Stimulated activated CD4-positive, alpha-beta T cell treated with anti-CD3 and anti-CD28 coated beads, Interleukin-15, amount 100 ng/mL, for 24 hours (primary cell): ENCODE results near the gene RBM19.
A peak's percentile ranks its signal among the peaks of the same experiment; 100 is the strongest.

Experiments used
- DNase-seq: peaks from one replicate; pipeline ENCODE4 v3.0.0-alpha.2; 2020

The RBM19 gene

DNA sequence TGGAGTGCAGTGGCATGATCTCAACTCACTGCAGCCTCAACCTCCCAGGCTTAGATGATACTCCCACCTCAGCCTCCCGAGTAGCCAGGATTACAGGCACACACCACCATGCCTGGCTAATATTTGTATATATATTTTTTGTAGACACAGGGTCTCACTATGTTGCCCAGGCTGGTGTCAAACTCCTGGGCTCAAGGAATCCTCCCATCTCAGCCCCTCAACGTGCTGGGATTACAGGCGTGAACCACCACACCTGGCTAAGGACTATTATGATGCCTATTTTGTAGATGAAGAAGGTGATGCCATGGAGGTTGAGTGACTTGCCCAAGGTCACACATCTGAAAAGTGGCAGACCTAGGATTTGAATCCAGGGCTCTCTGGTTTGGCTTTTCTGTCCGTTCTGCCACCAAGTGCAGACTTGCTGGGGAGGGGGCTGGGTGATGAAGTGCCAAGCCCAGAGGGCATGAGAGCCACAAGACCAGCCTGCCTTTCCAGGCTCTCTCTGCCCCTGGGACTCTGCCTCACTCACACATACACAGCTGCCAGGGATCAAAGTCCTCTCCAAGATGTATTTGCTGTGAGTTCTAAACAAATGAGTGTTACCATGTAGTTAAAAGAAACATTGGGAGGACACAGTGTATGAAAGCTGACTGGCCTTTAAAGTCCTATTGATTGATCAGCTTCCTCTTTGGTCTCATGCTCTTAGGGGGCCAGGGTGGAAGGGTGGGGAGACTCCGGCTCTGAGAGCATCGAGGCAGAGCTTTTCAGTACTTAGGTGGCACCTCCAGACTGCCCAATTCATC is 21.3 kb upstream of the RBM19 start:
- DNase-seq, result no peak

DNA sequence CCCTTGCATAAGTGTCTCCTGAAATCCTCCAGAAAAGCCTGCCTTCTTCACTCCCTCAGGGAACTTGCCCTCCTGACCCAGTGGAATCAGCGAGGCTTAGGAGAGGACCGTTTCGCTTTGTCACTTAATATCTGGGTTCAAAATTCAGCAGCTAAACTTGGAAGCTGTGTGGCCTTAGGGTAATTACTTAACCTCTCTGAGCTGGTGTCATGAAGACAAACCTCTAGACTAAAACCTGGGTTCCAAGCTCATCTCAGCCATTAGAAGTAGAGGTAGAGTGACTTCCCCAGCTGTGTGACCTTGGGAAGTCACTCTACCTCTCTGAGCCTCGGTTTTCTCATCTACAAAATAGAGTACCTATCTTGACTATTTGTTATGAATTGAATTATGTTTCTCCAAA is 18.3 kb upstream of the RBM19 start:
- no peak for DNase-seq

DNA sequence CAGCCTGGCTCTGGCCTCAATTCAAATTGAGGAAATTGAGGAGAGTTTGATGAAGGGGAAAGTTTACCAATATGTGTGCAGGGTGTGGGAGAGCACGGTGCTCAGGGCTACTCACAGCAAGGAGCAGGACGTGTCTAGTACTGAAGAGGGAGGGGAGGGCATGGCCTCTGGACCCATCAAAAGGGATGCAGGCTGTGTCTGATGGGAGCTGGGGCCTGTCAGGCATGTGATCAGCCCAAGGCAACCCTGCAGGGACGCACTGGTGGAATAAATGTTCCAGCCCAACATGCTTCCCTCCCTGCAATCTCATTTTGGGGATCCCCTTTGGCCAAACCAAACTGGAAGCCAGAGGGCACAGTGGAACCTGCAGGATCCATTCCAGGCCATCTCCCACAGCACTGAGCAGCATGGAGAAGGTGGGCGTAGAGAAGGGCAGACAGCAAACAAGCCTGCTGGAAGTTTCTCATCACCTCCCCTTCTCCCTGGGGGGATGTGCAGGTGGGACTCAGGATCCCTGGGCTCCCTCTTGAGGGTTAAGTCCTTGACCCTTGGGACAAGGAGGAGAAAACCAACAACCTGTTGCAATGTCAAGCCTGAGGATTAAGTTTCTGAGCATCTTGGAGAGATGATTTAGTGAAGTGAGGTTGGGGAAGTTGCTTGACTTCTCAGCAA is 17.8 kb upstream of the RBM19 start:
- DNase-seq, result no peak

DNA sequence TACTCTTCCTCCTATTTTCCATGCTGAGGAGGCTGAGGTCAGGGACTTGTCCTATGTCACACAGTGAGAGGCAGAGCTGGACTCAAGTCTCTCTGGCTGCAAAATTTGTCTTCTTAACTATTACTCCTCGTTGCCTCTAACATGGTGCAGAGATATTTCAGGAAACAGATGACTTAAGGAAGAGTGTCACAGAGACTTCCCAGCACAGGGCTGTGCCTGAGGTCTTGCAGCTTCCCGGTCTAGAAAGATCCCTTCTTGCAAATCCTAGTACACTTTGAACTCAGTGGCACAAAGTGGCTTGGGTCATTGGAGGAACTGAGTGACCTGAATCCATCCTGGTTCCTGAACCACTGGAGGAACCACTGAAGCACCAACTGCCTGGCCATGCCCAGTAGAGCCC is 17.1 kb upstream of the RBM19 start:
- no peak for DNase-seq

DNA sequence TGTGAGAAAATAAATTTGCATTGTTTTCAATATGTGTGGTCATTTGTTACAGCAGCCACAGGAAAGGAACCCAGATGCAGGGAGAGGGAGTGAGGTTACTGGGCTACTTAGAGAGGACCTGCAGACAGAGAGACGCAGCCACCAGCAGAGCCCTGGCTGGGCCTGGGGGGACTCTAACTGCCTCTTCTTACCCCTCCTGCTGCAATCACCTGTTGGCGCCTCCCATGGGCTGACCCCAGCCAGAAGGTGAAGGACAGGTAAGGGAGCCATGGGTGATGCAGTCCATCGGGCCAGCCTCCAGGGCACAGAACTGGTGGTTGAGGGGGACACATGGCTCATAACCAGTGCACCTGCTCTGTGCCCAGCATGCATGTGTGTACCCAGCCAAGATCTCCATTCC is 15.8 kb upstream of the RBM19 start:
- no peak for DNase-seq

DNA sequence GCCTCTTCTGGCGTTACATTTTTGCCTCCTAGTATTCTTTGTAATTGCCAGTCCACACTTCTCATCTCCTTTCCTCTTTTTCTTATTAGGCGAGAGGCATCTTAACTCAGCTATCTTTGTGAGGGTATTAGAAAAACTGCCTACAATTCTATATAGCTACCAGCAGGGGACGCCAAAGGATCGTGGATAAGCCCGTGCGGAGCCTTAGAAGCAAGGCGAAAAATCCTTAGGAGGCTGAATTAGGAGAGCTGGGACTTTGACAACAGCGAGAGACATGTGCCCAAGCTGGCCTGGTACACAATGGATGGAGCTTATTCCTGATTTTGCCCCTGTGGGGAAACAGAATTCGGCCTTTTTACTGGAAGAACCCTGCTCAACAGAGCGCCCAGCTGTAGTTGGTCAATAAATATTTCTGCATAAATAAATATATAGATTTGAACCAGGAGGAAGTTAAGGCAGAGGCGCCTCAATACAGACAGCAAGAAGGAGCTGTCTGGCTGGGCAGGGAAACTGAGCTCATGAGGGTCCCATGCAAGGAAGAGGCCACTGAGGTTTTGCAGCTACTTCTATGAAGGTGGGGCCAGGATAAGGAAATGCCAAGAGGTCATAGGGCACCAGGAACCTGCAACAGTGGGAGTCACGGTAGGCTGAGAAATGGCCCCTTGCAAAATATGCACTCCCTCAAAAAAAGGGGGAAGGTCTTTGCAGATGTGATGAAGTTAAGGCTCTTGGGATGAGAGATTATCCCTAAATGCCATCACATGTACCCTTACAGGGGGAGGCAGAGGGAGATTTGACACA is 14.6 kb upstream of the RBM19 start:
- DNase-seq, result peak; percentile 35

DNA sequence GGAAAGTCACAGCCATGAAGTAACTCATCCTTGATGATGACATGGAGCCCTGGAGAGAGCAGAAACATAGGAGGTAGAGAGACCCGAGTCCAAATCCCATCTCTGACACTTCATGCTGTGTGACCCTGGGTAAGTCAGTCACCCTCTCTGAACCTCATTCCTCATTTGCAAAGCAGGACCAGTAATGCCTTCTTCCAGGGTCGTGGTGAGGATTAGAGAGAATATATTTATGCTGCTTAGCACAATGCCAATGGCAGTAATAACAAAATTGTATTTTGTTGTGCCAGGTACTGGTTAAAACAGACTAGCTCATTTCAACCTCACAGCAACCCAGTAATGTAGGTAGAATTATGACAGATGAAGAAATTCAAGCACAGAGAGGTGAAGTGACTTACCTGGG is 13.9 kb upstream of the RBM19 start:
- DNase-seq, result no peak

DNA sequence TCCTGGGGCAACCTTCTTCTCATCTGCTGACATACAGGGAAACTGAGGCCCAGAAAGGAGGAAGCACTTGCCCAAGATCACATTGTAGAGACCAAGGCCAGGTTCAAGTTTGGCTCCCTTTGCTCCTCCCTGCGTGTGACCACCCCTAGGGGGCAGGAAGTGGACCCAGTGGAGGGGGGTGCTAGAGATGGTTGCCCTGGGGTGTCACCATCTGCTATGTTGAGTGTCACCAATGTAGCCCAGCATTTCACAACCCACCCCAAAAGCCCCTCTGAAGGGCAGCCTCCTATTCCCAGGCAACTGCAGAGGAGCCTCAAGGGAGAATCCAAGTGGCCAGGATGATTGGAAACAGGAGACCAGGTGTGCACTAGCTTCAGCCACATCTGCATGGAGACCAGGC is 12.0 kb upstream of the RBM19 start:
- no peak for DNase-seq

DNA sequence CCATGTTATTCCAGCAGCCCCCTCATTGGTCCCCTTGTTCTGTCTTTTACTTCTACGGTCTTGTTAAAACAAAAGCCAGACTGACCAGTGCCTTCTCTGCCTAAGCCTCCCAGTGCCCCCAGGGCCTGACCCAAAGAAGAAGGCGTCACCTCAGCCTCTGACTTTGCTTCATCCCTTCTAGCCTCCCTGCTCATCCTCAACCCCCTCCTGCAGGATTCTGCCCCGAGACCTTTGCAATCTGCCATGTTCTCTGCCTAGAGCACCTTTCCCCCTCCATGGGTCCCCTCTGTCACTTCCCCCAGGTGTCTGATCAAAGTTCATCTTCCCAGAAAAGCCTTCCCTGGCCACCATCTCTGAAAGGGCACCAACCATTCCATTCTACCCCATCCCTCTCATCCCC is 7.9 kb upstream of the RBM19 start:
- DNase-seq, result no peak

DNA sequence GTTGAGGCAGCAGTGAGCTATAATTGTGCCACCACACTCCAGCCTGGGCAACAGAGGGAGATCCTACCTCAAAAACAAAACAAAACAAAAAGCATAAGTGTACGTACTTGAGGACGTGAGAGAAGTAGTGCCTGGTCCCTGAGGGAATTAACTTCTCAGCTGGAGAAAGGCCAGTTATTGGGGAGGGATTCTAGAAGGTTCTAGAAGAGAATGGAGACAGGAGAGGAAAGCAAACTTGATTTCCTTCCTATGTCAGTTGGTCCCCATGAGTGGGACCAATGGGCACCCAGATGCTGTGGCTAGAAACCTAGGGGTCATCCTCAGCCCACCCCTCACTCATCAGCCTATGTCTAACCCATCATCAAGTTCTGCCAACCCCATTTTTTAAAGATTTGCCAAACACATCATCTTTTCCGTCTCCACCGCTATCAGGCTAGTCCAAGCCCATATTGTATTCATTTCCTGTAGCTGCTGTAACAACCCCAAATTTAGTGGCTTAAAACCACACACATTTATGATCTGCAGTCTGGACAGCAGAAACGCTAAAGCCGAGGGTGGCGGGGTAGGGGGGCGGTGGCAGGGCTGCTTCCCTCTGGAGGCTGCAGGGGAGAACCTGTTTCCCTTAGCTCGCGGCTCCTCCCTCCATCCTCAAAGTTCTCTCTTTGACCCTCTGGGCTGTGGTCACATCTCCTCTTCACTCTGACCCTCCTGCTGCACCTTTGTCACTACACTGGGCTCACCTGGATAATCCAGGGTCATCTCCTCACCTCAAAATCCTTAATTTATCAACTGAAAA is 7.2 kb upstream of the RBM19 start:
- DNase-seq, result no peak

DNA sequence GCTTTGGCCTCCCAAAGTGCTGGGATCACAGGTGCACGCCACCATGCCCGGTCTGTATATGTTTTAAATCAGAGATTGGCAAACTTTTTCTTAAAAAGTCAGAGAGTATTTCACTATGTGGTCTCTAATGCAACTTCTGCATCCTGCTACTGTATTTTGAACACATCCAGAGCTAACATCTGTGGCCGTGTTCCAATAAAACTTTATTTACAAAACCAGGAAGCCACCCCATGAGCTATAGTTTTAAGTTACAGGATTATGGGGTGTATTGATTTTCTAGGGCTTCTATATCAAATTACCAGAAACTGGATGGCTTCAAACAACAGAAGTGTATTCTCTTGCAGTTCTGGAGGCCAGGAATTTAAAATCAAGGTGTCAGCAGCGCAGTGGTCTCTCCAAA is 5.3 kb upstream of the RBM19 start:
- DNase-seq, result no peak

DNA sequence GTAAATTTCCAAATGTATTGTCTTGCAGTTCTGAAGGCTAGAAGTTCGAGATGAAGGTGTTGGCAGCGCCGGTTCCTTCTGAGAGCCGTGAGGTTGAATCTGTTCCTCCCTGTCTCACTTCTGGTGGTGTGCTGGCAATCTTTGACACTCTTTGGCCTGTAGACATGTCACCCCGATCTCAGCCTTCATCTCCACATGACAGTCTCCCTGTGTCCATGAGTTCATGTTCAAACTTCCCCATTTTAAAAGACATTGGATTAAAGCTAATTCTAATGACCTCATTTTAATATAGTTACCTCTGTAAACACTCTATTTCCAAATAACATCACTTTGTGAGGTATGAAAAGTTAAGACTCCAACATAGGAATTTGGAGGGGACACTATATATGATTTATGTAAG is 4.1 kb upstream of the RBM19 start:
- no peak for DNase-seq

DNA sequence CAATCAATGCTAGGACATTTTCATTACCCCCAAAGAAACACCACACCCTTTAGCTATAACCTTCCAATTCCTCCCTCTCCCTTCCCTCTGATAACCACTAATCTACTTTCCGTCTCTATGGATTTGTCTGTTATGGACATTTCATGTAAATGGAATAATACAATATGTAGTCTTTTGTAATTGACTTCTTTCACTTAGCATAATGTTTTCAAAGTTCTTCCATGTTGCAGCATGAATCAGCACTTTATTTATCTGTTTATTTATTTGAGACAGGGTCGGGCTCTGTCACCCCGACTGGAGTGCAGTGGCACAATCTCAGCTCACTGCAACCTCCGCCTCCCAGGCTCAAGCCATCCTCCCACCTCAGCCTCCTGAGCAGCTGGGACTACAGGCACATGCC is 1.2 kb upstream of the RBM19 start:
- DNase-seq, result no peak

DNA sequence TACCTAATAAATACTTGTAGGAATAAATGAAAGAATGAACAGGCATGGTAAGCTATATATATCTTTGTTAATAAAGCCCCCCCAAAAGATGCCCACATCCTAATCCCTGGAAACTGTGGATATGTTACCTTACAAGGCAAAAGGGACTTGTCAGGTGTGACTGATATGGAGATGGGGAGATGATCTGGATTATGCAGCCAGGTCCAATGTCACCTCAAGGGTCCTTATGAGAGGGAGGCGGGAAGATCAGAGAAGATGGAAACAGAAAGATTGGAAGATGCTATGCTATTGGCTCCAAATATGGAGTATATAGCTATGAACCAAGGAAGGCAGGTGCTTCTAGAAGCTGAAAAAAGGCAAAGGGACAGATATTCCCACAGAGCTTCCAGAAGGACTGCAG is 3.4 kb downstream of the RBM19 start:
- no peak for DNase-seq

DNA sequence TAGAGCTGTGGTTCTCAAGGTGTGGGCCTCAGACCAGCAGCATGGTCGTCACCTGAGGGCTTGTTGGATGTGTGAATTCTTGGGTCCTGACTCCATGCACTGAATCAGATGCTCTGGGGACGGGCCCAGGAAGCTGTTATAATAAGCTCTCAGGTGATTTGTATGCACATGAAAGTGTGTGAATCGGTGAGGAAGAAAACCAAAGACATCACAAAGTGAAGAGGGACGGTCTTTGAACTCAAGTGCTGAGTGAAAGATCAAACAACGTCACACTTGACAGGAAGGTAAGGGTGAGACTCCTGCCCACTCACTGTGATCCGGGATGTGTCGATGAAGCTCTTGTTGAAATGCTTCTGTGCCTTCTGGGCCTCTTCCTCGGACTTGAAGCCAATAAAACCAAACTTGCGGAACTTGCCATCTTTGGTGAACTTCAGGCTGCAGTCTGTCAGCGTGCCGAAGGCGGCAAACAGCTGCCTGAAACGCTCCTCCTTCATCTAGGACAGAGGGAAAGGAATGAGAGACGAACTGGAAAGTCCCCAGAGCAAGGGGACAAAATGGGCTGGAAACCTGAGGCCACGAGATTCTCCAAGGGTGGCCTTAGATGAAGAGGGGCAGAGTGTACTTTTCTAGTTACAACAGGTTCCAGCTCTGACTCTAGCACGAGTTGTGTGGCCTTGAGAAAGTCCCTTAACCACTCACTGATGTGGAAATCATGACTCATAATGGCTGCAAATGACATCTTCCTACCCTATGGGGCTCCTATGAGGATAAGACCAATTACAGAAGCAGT is 4.0 kb downstream of the RBM19 start:
- DNase-seq, result peak; percentile 64

DNA sequence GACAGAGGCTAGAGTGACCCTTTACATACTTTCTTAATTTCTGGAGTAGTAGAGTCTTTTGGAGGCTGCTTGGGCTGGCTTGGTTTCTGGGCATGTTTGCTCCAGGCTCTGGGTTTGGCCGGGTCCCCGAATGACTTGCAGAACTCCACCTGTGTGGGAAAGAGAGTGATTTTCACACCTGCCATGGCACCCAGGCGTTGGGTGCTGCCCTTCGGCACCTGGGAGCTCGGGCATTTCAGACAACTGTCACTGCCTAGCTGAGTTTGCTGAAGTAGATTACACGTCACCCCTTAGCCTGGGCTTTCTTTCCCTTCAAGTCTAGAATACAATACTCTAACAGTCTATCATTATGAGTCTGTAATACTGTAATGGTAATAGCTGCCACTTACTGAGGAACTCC is 6.1 kb downstream of the RBM19 start:
- DNase-seq, result no peak

DNA sequence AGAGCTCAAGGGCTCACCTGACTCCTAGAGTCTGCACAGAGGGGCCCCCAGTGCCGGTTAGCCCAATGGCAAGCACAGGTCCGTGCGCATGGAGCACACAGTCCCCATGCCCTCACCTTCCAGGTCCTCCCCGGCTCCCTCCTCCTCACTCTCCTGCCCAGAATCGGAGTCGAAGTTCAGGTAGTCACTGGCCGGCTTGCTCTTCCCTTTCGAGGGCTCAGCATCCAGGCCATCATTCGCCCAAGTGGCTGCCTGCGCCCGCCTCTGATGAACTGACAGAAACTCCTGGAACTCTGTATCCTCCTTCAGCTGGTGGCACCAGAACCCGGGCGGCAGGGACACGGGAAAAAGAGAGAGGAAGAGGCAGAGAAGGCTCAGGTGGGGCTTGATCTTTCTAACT is 7.0 kb downstream of the RBM19 start:
- DNase-seq, result no peak

DNA sequence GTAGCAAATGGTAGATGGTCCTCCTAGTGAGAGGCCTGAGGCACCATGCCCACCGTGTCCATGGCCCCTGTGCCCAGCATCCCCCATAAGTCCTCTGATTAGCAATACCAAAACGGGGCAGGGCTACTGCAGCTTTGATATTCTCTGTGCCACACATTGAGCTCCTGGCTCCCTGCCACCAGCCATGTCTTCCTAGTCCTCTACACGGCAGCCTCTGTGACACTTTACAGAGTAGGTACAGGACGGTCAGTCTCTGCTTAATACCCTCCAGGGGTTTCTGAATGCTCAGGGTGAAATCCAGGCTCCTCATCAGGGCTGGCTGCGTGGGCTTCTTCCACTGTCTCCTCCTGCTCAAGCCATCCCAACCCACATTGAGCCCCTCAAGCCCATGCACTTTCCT is 8.0 kb downstream of the RBM19 start:
- no peak for DNase-seq

DNA sequence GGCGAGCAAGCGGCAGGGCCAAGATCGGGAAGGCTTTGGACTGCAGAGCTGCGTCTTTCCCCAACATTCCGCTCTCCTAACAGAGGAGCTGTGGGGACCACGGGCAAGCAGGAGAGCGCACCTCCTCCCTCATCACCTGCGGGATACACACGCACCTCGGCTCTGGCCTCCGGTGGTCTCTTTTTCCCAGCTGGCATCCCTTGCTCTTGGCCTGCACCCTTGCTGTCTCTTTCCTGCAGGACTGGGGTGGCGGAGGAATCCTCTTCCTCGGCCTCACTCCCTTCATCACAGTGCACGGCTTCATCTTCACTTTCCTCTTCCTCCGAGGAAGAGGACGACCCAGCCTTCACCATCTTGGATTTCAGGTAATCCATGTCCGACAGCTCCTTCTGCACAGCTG is 8.5 kb downstream of the RBM19 start:
- DNase-seq, result no peak

DNA sequence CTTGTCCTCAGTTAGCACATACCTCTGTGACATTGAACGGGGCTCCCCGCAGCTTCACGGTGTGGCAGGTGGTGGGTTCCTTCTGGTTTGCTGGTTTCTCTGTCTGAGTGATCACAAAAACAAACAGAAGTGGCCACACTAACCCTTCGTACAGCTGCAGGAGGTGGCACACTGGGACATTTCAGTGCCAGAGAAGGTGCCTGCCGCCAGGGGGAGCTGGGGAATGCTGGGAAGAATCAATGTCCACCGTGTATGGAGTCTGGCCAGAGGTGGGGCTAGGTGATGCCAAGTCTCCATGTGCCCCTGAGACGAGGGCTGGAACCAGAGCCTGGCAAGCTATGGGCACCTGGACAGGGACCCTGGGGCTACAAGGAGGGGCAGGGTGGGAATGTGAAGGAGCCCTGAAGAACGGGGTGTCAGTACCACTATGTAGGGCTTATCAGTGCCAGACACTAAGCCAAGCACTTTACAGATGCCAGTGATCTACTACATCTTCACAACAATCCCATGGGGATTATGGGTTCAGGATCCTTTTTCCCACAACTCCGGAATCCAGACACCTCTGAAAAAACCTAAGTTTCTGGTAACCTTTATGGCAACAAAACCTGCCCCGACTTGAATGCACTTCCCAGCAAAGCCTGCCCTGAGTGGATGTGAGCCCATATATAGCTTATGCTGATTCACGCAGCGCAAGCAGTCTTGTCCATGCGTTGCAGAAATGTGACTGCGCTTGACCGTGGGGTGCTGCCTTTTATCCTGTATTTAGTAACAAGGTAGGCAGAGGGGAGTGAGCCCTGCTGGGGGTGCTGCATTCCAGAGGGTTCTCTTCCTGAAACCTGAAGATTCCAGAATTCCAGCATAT is 10.8 kb downstream of the RBM19 start:
- DNase-seq, result no peak

DNA sequence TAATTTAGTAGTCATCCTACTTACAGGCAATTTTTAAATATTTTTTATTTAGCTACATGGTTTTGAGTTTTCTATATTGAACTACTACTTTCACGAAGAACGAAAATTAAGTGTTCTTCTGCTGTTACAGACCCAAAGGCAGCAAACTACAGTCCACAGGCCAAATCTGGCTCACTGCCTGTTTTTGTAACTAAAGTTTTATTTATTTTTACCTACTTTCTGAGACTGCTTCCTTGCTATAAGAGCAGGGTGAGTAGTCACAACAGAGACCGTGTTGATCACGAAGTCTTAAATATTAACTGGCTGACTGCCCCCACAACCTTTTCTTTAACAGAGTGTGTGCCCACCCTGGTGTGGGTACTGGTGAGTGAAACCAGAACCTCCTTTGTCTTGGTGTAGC is 11.6 kb downstream of the RBM19 start:
- no peak for DNase-seq
